Motor neuron (in vitro differentiated cells): ENCODE data around the gene HOXA2. TPM values are rescaled to one million over a fixed set of nuclear protein-coding genes. Genes with fewer than 3 reads are reported as not detected.

Experiments used
- ATAC-seq, 8 experiments: fragments of 200-7000 bp; cut with Tn5 transposase; replicated peaks in 6 of 8; 2 replicates each; pipeline ENCODE4 v1.8.0; 2021; ENCODE audit warnings: mild to moderate bottlenecking in 8 of 8, moderate library complexity in 8 of 8
- H3K27ac ChIP-seq, 2 donors: fragments of 250-450 bp; sonication (Bioruptor Pico); 2 replicates each; pipeline ENCODE4 v1.9.0; 2021; ENCODE audit warnings: antibody characterized with exemption in 2 of 2, mild to moderate bottlenecking in 2 of 2, moderate library complexity in 1 of 2
- H3K4me1 ChIP-seq, 2 donors: fragments of 250-450 bp; sonication (Bioruptor Pico); replicated peaks in 1 of 2; 2 replicates each; pipeline ENCODE4 v1.6.1; 2021; ENCODE audit warnings: antibody characterized with exemption in 2 of 2, mild to moderate bottlenecking in 2 of 2, moderate library complexity in 1 of 2
- H3K4me3 ChIP-seq, 5 donors: fragments of 250-450 bp; sonication (Bioruptor Pico); 2 replicates each; pipeline ENCODE4 v1.9.0; 2021; ENCODE audit warnings: antibody characterized with exemption in 5 of 5, mild to moderate bottlenecking in 5 of 5, moderate library complexity in 4 of 5
- WGBS, 10 experiments: fragments of 450-650 bp; shearing (Covaris generic); methylation state at CpG; one replicate each; pipeline ENCODE4 v1.0.0; 2022; 5-methylcytosine and 5-hydroxymethylcytosine counted together
- in situ Hi-C, 9 experiments: fragments of 400-800 bp; cut with MboI; loops; one replicate each; pipeline ENCODE4 v1.15.0; 2021; ENCODE audit warnings: low sequenced_read_pairs in 9 of 9, low pct_unique_long_range_greater_than_20kb in 2 of 9; ENCODE audit not compliant: unreplicated experiment in 9 of 9
- total RNA-seq, 8 experiments: library from RNA; unstranded; fragments of 300-600 nt; gene quantifications; 2 replicates each; pipeline versions ENCODE4 v1.2.3 to v1.2.4, GENCODE V29; 2022

HOXA2 gene
- total RNA-seq, 8 experiments from 2014 or later, result 0.31 to 23.0 (median 10.9) TPM

DNA sequence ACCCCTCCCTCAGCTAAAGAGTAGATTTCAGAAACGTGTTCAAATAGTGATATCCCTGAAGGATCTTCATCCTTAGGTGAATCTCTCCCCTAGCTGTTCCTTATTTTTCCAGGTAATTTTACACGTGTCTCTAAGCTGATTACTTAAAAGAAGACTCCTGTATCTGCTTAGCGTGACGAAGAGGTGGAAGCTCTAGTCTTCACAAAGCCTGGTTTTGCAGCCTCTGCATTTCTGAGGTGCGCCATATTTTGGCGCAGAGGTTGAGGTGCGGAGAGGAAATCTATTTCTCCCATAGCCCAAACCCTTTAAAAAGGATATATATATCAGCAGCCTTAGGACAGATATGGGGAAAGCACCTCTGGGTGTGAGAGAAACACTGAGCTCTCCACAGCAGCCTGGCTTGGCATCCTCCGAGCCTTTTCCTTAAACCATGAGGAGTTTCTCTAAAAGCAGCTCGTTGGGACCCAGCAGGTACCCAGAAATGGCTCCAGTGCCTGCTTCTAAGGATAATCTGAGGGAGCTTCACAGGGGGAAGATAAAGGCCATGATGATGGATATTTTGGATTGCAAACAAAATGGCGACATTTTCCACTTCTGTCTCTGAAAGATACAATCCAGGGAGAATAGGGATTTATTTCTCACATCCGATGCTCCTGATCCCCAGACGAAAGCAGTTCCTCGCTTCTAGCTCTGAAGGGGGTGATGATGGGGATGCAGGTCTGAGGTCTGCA, 3.0 kb upstream of the HOXA2 start:
- ATAC-seq, result no peak
- in situ Hi-C loops, result loop anchor here in 1 of 9 experiments (25.0 kb wide), 1 partner anchor 243 kb away; the partner anchor contains the start of gene SKAP2
- Histone ChIP-seq H3K27ac (peak overlapping the region; percentile 96 to 98), H3K4me3 (peak overlapping the region; percentile 51 to 82 (median 69)), H3K4me1 (peaks cover 14 to 50% of the 10 kb centered on the region in 2 donors)
- 0 to 97% (median 7%) methylated on average over 3 to 10 of the region's 13 CpGs for WGBS, 10 experiments

DNA sequence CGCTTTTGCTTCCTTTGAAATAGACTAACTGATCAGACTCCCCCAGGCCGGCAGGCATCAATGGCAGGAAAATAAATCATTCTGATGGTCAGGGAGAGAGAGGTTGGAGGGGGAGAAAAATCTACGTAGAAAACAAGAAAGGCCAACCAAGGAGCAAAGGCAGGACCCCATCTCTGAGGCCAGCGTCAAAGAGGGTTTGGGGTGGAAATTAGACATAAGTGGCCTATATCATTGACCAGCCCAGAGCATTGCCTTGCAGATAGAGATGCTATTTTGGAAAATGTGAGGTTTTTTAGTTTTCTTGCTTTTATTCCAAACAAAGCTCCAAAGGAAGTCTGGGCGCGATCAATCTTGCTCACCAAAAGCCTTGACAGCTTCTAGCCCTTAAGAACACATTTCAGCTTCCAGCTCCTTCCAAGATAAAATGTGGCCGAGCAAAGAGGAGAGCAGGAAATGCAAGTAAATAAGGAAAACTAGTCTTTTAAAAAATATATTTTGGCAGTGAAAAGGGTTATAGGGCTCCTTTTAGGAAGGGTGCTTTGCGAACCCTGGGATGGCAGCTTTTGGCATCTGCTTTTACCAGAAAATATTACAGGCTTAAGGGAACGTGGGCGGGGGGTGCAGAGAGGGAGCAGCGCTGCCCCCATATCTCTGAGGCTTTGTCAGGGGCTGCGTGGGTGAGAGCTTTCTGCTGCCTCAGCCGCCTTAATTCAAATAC, 2.0 kb upstream of the HOXA2 start:
- Histone ChIP-seq H3K4me1 (peaks cover 9 to 46% of the 10 kb centered on the region in 2 donors), H3K27ac (peak overlapping the region; percentile 96 to 98), H3K4me3 (peak overlapping the region; percentile 51 to 82 (median 69))
- WGBS, 10 experiments, result 0 to 100% (median 3%) methylated on average over 1 to 13 of the region's 13 CpGs
- in situ Hi-C loops, result loop anchor here in 1 of 9 experiments (25.0 kb wide), 1 partner anchor 242 kb away; the partner anchor contains the start of gene SKAP2
- ATAC-seq, result no peak

DNA sequence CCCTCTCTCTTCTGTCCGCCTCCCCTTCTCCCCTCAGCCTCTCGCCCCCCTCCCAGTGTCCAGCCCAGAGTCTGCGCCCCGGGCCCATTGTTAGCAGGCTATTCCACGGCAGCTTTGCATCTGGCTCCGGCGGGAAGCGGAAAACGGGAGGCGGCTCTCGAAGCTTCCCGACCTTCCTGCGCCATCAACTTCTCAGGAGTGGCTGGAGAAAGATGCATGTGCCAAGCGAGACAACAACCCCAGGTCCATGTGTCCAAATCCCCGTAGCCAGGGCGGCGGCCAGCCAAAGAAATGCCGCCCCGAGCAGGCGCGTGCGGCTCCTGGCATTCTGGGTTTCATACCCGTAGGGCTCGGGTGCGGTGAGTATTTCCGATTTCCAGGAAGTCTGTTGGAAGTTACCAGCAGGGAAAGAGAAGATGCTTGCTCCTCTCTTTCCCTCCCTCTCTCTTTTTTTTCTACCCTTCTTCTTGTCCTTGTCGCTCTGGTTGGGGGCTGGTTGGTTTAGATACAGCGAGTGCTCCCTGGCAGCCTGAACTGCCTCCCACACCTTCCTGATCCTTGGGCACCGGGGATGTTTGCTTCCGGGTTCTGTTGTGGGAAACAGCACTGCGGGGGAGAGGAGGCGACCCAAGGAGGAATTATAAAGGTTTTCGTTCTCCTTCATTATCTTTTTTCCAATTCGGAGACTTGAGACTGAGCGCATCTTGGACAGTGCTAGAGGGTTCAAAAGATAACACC, 1.2 kb upstream of the HOXA2 start:
- Histone ChIP-seq H3K4me1 (peaks cover under 1 to 38% of the 10 kb centered on the region in 2 donors), H3K4me3 (peak overlapping the region; percentile 51 to 82 (median 69)), H3K27ac (peak overlapping the region; percentile 96 to 98)
- 0 to 98% (median 8%) methylated on average over 2 to 16 of the region's 35 CpGs; no CpG with 5 or more reads in 3 of the 10 experiments for WGBS, 10 experiments
- in situ Hi-C loops, result loop anchor here in 1 of 9 experiments (25.0 kb wide), 1 partner anchor 241 kb away; the partner anchor contains the start of gene SKAP2
- ATAC-seq, result peak in 4 of 8 experiments; percentile 2 to 42 (median 7)

DNA sequence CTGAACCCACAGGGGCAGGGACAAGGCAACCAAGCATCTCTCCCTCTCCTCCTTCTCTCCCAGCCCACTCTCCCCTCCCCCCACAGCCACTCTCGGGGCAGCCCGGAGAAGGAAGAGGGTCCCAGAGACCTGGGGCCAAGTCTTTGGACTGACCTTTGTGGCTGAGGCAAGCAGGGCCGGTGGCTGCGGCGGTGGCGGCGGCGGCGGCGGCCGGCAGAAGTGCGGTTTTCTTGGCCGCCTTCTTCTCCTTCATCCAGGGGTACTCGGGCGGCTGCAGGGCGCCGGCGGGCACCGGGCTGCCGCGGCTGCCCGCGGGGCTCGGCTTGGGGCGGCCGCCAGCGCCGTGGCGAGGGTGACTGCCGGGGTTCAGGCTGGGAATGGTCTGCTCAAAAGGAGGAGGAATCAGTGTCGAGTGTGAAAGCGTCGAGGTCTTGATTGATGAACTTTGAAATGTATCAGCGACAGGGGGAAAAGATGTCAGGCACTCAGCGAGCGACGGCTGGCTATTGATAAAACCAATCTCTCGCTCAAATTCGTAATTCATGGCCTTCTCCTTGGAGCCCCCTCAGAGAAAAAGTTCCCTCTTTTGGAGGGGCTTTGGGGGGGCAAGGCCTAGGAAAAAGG, 414 bp downstream of the HOXA2 start:
- in situ Hi-C loops, result loop anchor here in 1 of 9 experiments (25.0 kb wide), 1 partner anchor 240 kb away; the partner anchor contains the start of gene SKAP2
- H3K4me3 ChIP-seq, result peak overlapping the region; percentile 51 to 82 (median 69)
- H3K27ac ChIP-seq, result peak overlapping the region; percentile 96 to 98
- H3K4me1 ChIP-seq, result peaks cover 0 to 26% of the 10 kb centered on the region in 2 donors
- ATAC-seq, result peak in 5 of 8 experiments; percentile 1 to 11 (median 5)
- 0 to 80% (median 8%) methylated on average over 1 to 21 of the region's 39 CpGs; no CpG with 5 or more reads in 3 of the 10 experiments for WGBS, 10 experiments

DNA sequence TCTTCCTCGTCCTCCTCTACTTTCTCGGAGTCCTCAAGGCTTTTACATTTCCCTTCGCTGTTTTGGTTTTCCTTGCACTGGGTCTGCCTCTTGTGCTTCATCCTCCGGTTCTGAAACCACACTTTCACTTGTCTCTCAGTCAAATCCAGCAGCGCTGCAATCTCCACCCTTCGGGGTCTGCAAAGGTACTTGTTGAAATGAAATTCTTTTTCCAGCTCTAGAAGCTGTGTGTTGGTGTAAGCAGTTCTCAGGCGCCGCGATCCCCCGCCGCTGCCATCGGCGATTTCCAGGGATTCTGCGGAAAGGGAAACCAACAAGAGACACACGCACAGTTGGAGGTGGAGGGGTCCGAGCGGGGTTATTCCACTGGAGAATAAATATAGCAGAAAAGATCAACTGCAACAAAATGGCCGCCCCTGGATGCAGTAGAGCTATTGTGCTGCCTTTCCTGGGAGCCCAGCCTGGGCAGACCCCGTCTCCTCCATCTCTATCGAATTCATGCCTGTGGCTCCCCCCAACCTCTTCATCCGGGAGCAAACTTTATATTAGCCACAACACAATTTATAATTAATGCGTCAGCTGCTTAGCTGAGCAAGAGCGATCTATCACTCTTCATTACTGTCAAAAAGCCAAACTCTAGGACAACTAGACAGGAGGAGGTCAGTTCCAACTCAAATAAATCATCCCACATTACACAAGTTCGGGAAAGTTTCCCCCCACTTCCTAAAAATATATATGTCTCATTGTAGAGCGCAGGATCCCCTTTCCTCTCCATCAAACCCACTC, 1.1 kb downstream of the HOXA2 start:
- WGBS, 10 experiments, result 0 to 100% (median 3%) methylated on average over 4 to 19 of the region's 25 CpGs; no CpG with 5 or more reads in 1 of the 10 experiments
- H3K4me3 ChIP-seq, result peak overlapping the region; percentile 51 to 82 (median 69)
- peak in 6 of 8 experiments; percentile 0 to 9 (median 5) for ATAC-seq
- peaks cover 0 to 26% of the 10 kb centered on the region in 2 donors for H3K4me1 ChIP-seq
- peak overlapping the region; percentile 96 to 98 for H3K27ac ChIP-seq
- in situ Hi-C loops, result loop anchor here in 1 of 9 experiments (25.0 kb wide), 1 partner anchor 239 kb away; the partner anchor contains the start of gene SKAP2

DNA sequence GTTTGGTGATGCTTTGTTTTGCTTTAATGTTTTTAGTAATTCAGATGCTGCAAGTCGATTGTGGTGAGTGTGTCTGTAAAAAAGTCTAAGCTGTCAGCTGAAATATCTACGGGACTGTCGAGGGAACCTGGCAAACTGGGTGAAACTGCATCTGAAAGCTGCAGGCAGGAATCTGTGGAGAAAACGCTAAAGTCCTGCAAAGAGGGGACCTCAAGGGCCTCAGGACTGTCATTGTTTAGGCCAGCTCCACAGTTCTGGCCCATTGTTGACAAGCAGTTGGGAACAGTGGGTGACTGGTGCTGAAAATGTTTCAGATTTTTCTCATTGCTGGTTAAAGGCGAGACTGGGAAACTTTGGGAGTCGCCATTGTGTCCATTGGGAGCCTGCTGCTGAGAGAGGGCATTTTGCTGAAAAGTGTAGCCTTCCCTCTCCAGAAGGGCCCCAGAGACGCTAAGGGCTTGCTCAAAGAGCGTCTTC, 1.8 kb downstream of the HOXA2 start:
- peak overlapping the region; percentile 51 to 82 (median 69) for H3K4me3 ChIP-seq
- H3K27ac ChIP-seq, result peak overlapping the region; percentile 96 to 98
- in situ Hi-C loops, result loop anchor here in 1 of 9 experiments (25.0 kb wide), 1 partner anchor 238 kb away; the partner anchor contains the start of gene SKAP2
- no peak for ATAC-seq
- peaks cover 0 to 22% of the 10 kb centered on the region in 2 donors for H3K4me1 ChIP-seq
- WGBS, 10 experiments, result 0 to 99% (median 3%) methylated on average over 1 to 8 of the region's 8 CpGs; no CpG with 5 or more reads in 1 of the 10 experiments

DNA sequence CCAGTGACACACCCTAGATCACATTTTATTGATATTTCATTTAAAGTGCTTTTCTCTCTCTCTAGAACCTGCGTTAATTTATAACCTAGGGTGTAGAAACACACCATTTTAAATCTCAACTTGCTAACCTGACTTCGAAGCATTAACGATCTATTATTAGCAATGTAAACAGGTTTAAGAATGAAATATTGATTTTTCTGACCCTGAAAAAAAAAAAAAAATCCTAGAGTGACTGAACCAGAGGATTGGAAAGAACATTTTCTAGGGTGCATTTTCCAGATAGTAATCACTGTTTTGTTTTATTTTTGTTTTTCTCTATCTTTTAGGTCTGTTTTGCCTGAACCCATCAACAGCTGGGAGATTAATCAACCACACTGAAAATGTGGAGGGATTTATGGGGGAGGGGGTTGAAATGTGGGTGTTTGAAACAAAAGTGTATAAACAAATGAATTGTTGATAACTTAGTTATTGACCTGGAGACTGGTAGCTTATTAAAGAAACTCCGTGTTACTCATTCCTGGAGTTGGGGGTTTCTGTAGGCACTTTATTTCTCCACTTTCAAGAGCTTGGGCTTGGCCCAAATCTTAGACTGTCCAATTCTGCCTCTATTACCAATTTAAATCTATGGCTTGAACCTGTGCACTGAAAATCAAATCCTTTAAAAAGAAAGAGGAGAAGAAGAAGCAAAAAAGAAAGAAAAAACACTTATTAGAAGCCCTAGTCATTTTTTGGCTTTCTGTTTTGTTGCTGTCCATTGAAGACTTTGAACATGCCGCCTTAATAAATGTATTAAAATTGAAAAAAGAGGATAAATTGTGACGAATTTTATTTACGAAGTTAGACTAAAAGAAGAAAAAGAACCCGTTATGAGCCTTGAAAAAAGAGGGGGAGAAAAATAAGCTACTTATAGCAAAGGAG, 2.8 kb downstream of the HOXA2 start:
- no peak for ATAC-seq
- Histone ChIP-seq H3K4me1 (peaks cover 0 to 11% of the 10 kb centered on the region in 2 donors), H3K4me3 (peak overlapping the region; percentile 51 to 82 (median 69)), H3K27ac (peak overlapping the region; percentile 96 to 98)
- 0 to 99% (median 7%) methylated on average over 4 to 8 of the region's 8 CpGs for WGBS, 10 experiments
- in situ Hi-C loops, result loop anchor here in 5 of 9 experiments (10.0 to 25.0 kb wide), 2 partner anchors 237 to 245 kb away; partner anchors contain the start of gene SKAP2 (in 2 of the 5)

DNA sequence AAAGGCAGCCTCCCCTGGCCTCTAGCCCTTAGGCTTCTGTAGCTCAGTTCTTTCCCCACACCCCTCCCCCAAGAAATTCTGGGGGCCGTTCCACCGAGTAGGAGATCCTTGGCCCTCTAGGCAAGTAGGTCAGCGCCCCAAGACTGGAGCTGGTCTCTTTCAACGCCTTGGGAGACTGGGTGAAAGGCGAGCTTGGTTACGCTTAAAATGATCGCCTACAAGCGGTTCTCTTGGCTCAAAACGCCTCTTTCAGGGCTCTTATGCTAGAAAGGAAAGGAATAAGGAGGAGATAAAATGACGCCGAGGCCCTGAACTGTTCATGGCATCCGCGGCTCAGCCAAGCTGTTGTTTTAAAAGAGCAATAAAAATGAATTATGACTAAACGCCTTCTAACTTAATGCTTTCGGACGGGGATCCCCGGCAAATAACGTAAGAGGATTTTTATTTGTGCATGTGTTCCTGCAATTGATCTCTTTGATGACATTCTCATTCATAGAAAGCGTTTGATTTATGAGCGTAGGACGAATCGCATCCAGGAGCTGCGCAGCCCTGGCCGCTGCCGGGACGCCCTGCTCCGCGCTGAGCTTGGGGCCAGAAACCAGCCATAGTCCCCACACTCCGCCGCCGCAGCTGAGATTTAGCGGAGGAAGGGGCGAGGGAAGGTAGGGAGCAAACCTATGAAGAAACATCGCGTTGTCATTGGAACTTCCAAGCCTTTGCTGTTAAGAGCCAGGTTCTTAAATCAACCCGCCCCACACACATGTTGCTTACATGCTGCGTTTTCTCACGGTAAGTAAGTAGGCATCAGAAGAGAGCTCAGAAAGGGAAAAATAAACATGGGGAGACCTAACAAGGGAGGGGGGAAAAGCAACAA, 3.7 kb downstream of the HOXA2 start:
- in situ Hi-C loops, result loop anchor here in 4 of 9 experiments (10.0 to 25.0 kb wide), 2 partner anchors 237 to 244 kb away; partner anchors contain the start of gene SKAP2 (in 1 of the 4)
- ATAC-seq, result peak in 7 of 8 experiments; percentile 2 to 39 (median 21)
- Histone ChIP-seq H3K27ac (peak overlapping the region; percentile 92 to 98), H3K4me1 (peaks cover 0 to 5% of the 10 kb centered on the region in 2 donors), H3K4me3 (peak overlapping the region; percentile 51 to 82 (median 69))
- WGBS, 10 experiments, result 0 to 77% (median 3%) methylated on average over 2 to 25 of the region's 38 CpGs

DNA sequence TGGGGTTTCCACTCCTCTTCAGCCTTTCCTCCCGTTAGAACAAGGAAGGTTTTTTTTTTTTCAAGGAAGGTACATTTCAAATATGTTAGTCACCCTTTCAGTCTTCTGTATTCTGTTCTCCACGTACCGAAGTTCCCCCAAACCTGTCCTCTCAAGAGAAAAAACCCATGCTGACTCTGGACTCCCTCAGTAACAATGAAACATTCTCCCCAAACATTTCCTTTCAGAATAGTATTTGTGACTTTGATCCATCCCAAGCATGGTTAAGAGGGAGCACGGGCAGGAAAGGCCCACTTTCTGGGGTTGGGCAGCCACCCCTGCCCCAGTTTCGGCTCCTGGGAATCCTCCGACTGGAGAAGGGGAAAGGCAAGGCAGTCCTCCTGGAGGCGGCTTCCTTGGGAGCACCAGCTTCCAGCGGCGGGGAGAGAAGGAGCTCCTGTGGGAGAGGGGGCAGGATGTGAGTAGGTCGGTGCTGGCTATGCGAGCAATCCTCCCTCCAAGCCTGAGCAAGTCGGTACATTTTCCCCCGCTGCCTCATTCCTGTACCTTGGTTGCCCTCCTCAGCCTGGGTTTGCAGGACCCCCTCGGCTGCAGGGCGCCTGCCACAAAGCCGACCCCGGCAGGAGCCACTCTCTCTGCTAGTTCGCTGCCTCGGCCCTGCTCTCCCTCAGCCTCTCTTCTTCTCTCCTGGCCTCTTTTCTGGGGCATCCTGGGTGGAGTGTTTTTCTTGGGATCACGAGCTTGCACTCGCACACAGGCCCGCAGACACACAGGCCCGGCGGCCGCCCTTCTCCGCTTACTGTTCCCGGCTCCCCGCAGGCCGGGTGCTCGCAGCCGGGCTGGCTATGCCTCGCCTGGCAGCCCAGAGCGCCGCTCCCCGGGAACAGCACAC, 4.6 kb downstream of the HOXA2 start:
- in situ Hi-C loops, result loop anchor here in 4 of 9 experiments (10.0 to 25.0 kb wide), 2 partner anchors 236 to 243 kb away; partner anchors contain the start of gene SKAP2 (in 1 of the 4)
- ATAC-seq, result peak in 3 of 8 experiments; percentile 1 to 25 (median 13)
- H3K27ac ChIP-seq, result peak overlapping the region; percentile 92 to 98

More for the DNA sequence above, 4.6 kb downstream of the HOXA2 start:
- peak overlapping the region; percentile 51 to 82 (median 69) for H3K4me3 ChIP-seq
- peaks cover 0 to 5% of the 10 kb centered on the region in 2 donors for H3K4me1 ChIP-seq
- WGBS, 10 experiments, result 0 to 50% (median 10%) methylated on average over 1 to 14 of the region's 35 CpGs; no CpG with 5 or more reads in 2 of the 10 experiments
